ENCODE results near the gene TNFAIP8.
A peak's percentile ranks its signal among the peaks of the same experiment; 100 is the strongest.

TNFAIP8 gene

GRCh38 chr5:119402555-119402954, 46.7 kb downstream of the TNFAIP8 start:
- DNase-seq (ENCODE audit: low read depth): no peak
- no peak for TF ChIP-seq CTCF (IDR thresholded peaks at IDR 0.05; ENCODE audit: insufficient read depth, low read depth, low read length, missing control alignments)
- no peak overlapping the region for H3K4me3 ChIP-seq (ENCODE audit: low read length)

GRCh38 chr5:119404033-119404432, 48.2 kb downstream of the TNFAIP8 start:
- DNase-seq (ENCODE audit: low read depth): no peak
- no peak for TF ChIP-seq CTCF (IDR thresholded peaks at IDR 0.05; ENCODE audit: insufficient read depth, low read depth, low read length, missing control alignments)
- no peak overlapping the region for H3K4me3 ChIP-seq (ENCODE audit: low read length)

- TF ChIP-seq CTCF (IDR thresholded peaks at IDR 0.05; ENCODE audit: insufficient read depth, low read depth, low read length, missing control alignments): no peak
- H3K4me3 ChIP-seq (ENCODE audit: low read length): no peak overlapping the region
- DNase-seq (ENCODE audit: low read depth): no peak
Measured at GRCh38 chr5:119405419-119405818, 49.6 kb downstream of the TNFAIP8 start.

DNA sequence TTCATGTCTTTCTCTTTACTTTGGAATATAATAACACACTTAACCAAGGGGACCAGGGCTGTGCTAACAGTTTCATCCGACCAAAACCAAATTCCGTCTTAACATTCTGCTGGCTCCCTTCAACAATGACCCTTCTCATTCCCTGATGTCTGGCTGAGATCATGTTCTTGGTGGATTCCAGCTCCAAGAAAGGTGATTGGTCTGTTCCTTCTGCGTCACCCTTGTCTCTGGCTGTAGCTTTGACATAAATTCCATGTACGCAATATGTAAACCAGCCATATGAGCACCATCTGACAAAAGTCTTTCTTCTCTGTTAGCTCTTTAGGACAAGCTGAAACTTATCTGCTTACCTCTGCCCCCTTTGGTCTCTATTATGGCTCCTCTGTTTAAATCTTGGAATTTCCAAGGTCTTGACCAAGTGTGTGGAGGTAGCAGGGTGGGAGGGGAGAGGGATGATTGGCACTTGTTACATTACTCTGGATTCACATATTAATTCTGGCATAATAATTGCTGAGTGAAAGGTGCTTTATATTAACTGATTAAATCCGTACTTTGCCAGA, 50.8 kb downstream of the TNFAIP8 start:
- H3K4me3 ChIP-seq (ENCODE audit: low read length): no peak overlapping the region
- TF ChIP-seq CTCF (IDR thresholded peaks at IDR 0.05; ENCODE audit: insufficient read depth, low read depth, low read length, missing control alignments): no peak

DNA sequence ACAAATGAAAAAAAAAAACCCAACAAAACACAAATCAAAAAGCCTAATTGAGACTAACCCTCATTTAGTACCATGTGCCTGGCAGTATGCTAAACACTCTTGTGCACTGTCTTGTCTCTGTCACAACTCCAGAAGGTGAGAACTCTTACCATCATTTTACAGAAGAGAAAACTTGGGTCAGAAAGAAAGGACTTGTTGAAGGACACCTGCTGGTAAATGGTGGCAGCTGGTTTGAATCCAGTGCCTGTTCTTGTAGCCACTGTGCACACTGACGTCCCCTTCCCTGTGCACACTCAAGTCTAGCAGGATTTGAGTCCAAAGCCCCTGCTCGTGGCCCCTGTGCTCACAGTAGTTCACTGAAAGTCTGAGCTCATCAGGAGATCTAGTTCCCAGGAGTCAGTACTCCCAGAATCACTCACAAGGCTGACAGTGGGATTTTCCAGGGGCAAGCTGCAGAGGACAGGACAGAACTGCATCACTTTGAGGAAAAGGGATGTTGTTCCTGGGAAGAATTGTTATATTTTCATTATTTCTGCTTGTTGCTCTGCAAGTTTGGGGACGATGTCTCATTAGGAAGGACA, 53.5 kb downstream of the TNFAIP8 start:
- no peak for DNase-seq (ENCODE audit: low read depth)
- peak; percentile 9 for TF ChIP-seq CTCF (IDR thresholded peaks at IDR 0.05; ENCODE audit: insufficient read depth, low read depth, low read length, missing control alignments)
- no peak overlapping the region for H3K4me3 ChIP-seq (ENCODE audit: low read length)

More for the DNA sequence above, 50.8 kb downstream of the TNFAIP8 start:
- no peak for DNase-seq (ENCODE audit: low read depth)

DNA sequence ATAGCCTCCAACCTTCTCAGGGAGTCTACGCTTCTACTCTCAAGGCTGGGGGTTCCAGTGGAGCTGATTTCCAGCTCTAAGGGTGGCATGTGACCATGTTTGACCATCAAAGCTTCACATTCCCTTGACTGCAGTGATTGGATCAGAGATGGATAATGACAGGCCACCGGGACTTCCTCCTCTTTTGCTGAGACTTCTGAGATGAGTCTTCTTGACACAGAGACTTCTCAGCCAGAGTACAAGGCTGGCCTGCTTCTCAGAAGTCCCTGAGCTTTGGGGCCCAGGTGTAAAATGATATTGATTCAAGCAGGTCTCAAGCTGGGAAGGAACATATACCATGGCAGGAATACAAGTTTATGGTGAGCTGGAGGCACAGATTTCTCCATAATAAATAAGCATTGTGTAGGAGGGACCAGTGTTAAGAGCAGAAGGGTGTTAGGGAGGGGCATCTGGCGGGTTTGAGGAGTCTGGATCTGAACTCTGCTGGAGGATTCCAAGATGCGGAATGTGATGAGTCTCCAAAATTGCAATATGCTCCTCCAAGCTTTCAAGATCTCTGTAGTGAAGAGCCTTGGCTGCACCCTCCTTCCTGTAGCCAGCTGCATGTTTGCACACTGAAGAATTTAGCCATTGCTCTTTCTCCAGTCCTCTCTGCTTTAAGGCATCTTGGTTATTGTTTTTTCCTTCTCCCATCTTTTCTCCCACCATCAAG, 54.8 kb downstream of the TNFAIP8 start:
- no peak for DNase-seq (ENCODE audit: low read depth)
- H3K4me3 ChIP-seq (ENCODE audit: low read length): no peak overlapping the region
- no peak for TF ChIP-seq CTCF (IDR thresholded peaks at IDR 0.05; ENCODE audit: insufficient read depth, low read depth, low read length, missing control alignments)
